NT2/D1 (cell line): ENCODE measurements around the gene PLCD1.

Source experiments
- DNase-seq: peaks from one replicate; pipeline ENCODE4 v3.0.0-alpha.2; 2011; ENCODE audit warnings: low read depth, low spot score
- H3K27me3 ChIP-seq: 2 replicates; pipeline ENCODE4 v1.6.0; 2011; ENCODE audit warnings: mild to moderate bottlenecking; ENCODE audit not compliant: insufficient read length, insufficient read depth
- H3K36me3 ChIP-seq: 2 replicates; pipeline ENCODE4 v1.6.1; 2011; ENCODE audit warnings: mild to moderate bottlenecking, low read length, mixed read lengths; ENCODE audit not compliant: insufficient read depth, insufficient read length
- H3K4me1 ChIP-seq: 2 replicates; pipeline ENCODE4 v1.5.1; 2011; ENCODE audit not compliant: insufficient read depth, insufficient read length
- H3K4me3 ChIP-seq: 2 replicates; pipeline ENCODE4 v1.5.1; 2011; ENCODE audit warnings: low read depth; ENCODE audit not compliant: insufficient read length
- H3K9ac ChIP-seq: 2 replicates; pipeline ENCODE4 v1.6.0; 2011; ENCODE audit warnings: low read depth; ENCODE audit not compliant: insufficient read length
- H3K9me3 ChIP-seq: 2 replicates; pipeline ENCODE4 v1.5.1; 2011; ENCODE audit warnings: mild to moderate bottlenecking, low read length; ENCODE audit not compliant: insufficient read depth
- SUZ12 ChIP-seq: IDR thresholded peaks from 2 replicates; pipeline ENCODE4 v1.6.1; 2011; ENCODE audit not compliant: insufficient read length, insufficient read depth; ENCODE audit errors: extremely low read depth
- YY1 ChIP-seq: IDR thresholded peaks from 2 replicates; pipeline ENCODE4 v1.6.1; 2011; ENCODE audit not compliant: insufficient read length, insufficient read depth
- ZNF274 ChIP-seq: IDR thresholded peaks from 2 replicates; pipeline ENCODE4 v1.6.1; 2011; ENCODE audit warnings: mild to moderate bottlenecking, low read depth, low read length

Gene PLCD1

GRCh38 chr3:38015984-38016383 is 13.5 kb downstream of the PLCD1 start:
- H3K36me3 ChIP-seq = peaks cover 34% of the 10 kb centered on the region
- peaks cover 2% of the 10 kb centered on the region for H3K4me1 ChIP-seq
- H3K9me3 ChIP-seq = peaks cover 9% of the 10 kb centered on the region; the same call in 1 of the 2 replicates
- H3K4me3 ChIP-seq = no peak overlapping the region
- no peak overlapping the region for H3K9ac ChIP-seq
- no peak for DNase-seq
- TF ChIP-seq SUZ12 (no peak), YY1 (no peak), ZNF274 (no peak)
- no peaks in the 10 kb centered on the region for H3K27me3 ChIP-seq

DNA sequence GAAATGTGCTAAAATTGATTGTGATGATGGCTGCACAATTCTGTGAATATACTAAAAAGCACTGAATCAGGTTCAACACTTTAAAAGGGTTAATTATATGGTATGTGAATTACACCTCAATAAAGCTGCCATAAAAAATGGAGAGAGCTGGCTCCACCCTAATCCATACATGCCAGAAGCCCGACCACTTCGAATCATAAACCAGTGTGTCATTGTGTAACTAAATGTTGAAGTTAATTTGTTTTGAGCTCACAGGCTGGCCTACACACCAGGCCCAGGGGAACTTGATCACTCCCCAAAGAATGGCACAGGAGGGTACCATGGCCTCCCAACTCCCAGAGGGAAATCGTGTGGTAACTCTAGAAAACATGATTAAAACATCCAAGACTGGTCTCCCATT is 14.0 kb downstream of the PLCD1 start:
- no peaks in the 10 kb centered on the region for H3K27me3 ChIP-seq
- H3K36me3 ChIP-seq = peaks cover 34% of the 10 kb centered on the region
- no peak overlapping the region for H3K4me3 ChIP-seq
- TF ChIP-seq ZNF274 (no peak), SUZ12 (no peak), YY1 (no peak)
- DNase-seq = no peak
- no peak overlapping the region for H3K9ac ChIP-seq
- H3K9me3 ChIP-seq = peaks cover 9% of the 10 kb centered on the region; the same call in 1 of the 2 replicates
- H3K4me1 ChIP-seq = peaks cover 2% of the 10 kb centered on the region

- Histone ChIP-seq H3K4me3 (no peak overlapping the region), H3K9me3 (peaks cover 5% of the 10 kb centered on the region; the same call in 1 of the 2 replicates), H3K4me1 (no peaks in the 10 kb centered on the region), H3K9ac (no peak overlapping the region), H3K36me3 (peaks cover 43% of the 10 kb centered on the region), H3K27me3 (no peaks in the 10 kb centered on the region)
- DNase-seq = no peak
- TF ChIP-seq SUZ12 = no peak
- TF ChIP-seq ZNF274 = no peak
- TF ChIP-seq YY1 = no peak
Measured at GRCh38 chr3:38011111-38011510, 18.3 kb downstream of the PLCD1 start.

DNA sequence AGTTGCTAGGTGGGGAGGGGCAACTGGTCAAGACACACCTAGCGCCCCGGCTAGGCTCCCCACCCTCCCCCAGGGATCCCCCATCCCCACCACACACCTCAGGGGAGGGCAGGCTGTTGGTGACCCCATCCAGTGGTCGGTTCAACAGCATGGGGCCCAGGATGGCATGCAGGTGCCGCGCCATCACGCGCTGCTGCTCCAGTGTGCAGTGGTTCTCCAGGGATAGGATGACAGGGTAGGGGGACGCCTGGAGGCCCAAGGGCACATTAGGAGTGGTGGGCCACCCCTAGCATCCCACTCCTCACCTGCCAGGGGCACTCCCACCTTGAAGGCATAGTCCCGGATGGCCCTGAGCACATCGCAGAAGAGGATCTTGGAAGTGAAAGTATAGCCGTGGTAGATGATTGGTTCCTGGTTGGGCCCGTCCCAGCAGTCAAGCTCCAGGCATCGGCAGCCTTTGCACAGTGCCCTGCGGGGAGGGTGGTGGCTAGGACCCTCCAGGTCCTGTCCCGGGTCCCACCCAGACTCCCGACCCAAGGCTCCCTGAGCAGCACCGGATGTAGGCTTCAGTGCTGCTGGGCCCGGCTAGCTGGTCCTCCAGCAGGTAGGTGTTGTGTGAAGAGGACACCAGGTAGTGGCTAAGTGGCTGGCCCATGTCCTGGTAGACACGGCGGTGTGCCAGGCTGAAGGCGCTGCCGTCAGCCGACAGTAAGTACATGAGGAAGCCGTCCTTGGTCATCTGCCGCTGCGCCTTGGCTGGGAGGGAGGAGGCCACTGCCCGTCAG is 19.4 kb downstream of the PLCD1 start:
- Histone ChIP-seq H3K36me3 (peaks cover 35% of the 10 kb centered on the region), H3K27me3 (no peaks in the 10 kb centered on the region), H3K9me3 (no peaks in the 10 kb centered on the region), H3K9ac (no peak overlapping the region), H3K4me3 (no peak overlapping the region), H3K4me1 (peaks cover 1% of the 10 kb centered on the region)
- no peak for TF ChIP-seq YY1
- TF ChIP-seq SUZ12 = no peak
- TF ChIP-seq ZNF274 = no peak
- no peak for DNase-seq

- Histone ChIP-seq H3K27me3 (no peaks in the 10 kb centered on the region), H3K4me1 (peaks cover 6% of the 10 kb centered on the region), H3K9me3 (no peaks in the 10 kb centered on the region), H3K4me3 (no peak overlapping the region), H3K9ac (no peak overlapping the region), H3K36me3 (peaks cover 34% of the 10 kb centered on the region)
- no peak for DNase-seq
- TF ChIP-seq SUZ12 (no peak), YY1 (no peak), ZNF274 (no peak)
Measured at GRCh38 chr3:38008971-38009580, 20.4 kb downstream of the PLCD1 start.

DNA sequence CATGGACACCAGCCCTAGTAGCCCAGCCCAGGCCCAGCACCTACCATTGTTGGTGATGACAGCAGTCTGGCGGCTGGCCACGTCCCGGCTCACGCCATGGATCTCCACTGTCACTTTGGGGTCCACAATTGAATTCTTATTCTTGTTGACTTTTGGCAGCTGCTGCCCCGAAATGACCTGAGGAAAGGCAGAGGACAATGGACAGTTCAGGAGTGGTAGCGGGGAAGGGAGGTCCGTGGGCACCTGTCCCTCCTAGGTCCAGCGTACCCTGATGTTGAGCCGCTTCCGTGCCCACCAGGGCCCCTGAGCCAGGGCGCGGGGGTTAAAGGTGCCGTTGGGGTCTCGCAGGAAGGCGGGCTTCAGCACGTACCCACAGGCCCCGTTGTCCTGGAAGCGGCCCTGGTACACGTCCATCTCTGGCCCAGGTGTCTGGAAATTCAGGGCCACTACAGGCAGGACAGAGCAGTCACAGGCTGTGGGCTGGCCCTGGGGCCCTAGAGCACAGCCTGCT is 21.2 kb downstream of the PLCD1 start:
- H3K9me3 ChIP-seq = no peaks in the 10 kb centered on the region
- no peaks in the 10 kb centered on the region for H3K27me3 ChIP-seq
- DNase-seq = no peak
- H3K9ac ChIP-seq = no peak overlapping the region
- peaks cover 13% of the 10 kb centered on the region for H3K4me1 ChIP-seq
- TF ChIP-seq SUZ12 = no peak
- no peak for TF ChIP-seq YY1
- H3K4me3 ChIP-seq = no peak overlapping the region
- H3K36me3 ChIP-seq = peaks cover 34% of the 10 kb centered on the region

- Histone ChIP-seq H3K4me1 (peaks cover 13% of the 10 kb centered on the region), H3K27me3 (no peaks in the 10 kb centered on the region), H3K4me3 (no peak overlapping the region), H3K9me3 (no peaks in the 10 kb centered on the region), H3K36me3 (peaks cover 34% of the 10 kb centered on the region), H3K9ac (no peak overlapping the region)
- TF ChIP-seq YY1 = no peak
- TF ChIP-seq ZNF274 = no peak
- DNase-seq = no peak
Measured at GRCh38 chr3:38007754-38008090, 21.7 kb downstream of the PLCD1 start.
